Immature natural killer cell (primary cell): ENCODE data around the gene MED14. TPM values are rescaled to one million over a fixed set of nuclear protein-coding genes. Genes with fewer than 3 reads are reported as not detected.

Source experiments
- DNase-seq, 3 donors: peaks; one replicate each; pipeline ENCODE4 v3.0.0; 2022; ENCODE audit warnings: mixed read lengths in 1 of 3
- H3K27ac Mint-ChIP-seq, 6 donors: one replicate each; pipeline ENCODE4 v1.8.0; 2020; ENCODE audit warnings: mixed read lengths in 6 of 6, mild to moderate bottlenecking in 5 of 6, inconsistent platforms in 4 of 6, moderate library complexity in 3 of 6
- H3K27me3 Mint-ChIP-seq, 3 donors: one replicate each; pipeline ENCODE4 v1.8.0; 2020 to 2021; ENCODE audit warnings: low read depth in 3 of 3, mild to moderate bottlenecking in 3 of 3, mixed read lengths in 3 of 3, moderate library complexity in 3 of 3, inconsistent platforms in 1 of 3
- H3K36me3 Mint-ChIP-seq, 3 donors: one replicate each; pipeline ENCODE4 v1.8.0; 2020; ENCODE audit warnings: mixed read lengths in 3 of 3, inconsistent platforms in 2 of 3, mild to moderate bottlenecking in 2 of 3
- H3K4me1 Mint-ChIP-seq, 2 donors: one replicate each; pipeline ENCODE4 v1.8.0; 2020; ENCODE audit warnings: inconsistent platforms in 2 of 2, mild to moderate bottlenecking in 2 of 2, mixed read lengths in 2 of 2, moderate library complexity in 1 of 2
- H3K4me3 Mint-ChIP-seq, 5 donors: one replicate each; pipeline ENCODE4 v1.8.0; 2020; ENCODE audit warnings: mild to moderate bottlenecking in 5 of 5, mixed read lengths in 5 of 5, inconsistent platforms in 3 of 5, moderate library complexity in 3 of 5
- H3K9me3 Mint-ChIP-seq, 6 donors: one replicate each; pipeline ENCODE4 v1.8.0; 2020; ENCODE audit warnings: mild to moderate bottlenecking in 6 of 6, mixed read lengths in 6 of 6, inconsistent platforms in 4 of 6, moderate library complexity in 3 of 6
- polyA plus RNA-seq, 3 donors: library from polyadenylated mRNA; unstranded; fragments of 300-500 nt; fragmentation: Illumina TruSeq; gene quantifications; one replicate each; pipeline ENCODE4 v1.2.3, GENCODE V29; 2021

MED14 gene
- polyA plus RNA-seq, 3 donors from 2014 or later: 5.1 to 15.9 (median 7.1) TPM

DNA sequence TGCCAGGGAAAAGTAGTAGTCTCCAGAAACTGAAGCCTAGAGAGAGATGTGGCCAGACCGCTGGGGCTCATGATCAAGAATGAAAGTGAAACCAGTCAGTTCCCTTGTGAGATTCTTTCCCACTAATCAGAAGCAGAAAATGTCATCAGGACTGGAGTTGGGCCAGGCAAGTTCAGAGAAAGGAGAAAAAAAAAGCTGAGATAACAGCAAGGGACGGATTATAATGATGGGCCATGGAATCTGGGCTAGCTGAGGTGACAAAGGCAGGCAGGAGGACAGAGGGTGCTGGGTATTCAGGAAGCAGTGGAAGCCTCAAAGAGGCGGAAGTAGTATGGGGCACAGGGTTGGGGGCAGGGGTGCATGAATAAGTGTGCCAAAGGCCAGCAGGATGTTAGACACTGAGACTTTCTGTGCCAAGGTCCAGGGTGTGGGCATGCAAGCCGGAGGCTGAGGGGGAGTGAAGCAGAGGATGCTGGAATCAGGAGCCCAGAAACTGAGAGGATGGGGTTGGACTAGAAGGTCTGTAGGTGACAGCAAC, 90.5 kb downstream of the MED14 start:
- peaks cover 0 to 16% (median 7%) of the 10 kb centered on the region in 3 donors for H3K36me3 Mint-ChIP-seq
- no peaks in the 10 kb centered on the region for H3K9me3 Mint-ChIP-seq
- peak overlapping the region; percentile 88 to 95 (median 94) for H3K4me3 Mint-ChIP-seq
- peaks cover 14 to 23% (median 18%) of the 10 kb centered on the region in 3 donors for H3K27me3 Mint-ChIP-seq
- H3K4me1 Mint-ChIP-seq: peaks cover 47 to 61% of the 10 kb centered on the region in 2 donors
- H3K27ac Mint-ChIP-seq: peak overlapping the region; percentile 97 to 99 (median 99)
- DNase-seq: peak; percentile 72 to 75 (median 75)

DNA sequence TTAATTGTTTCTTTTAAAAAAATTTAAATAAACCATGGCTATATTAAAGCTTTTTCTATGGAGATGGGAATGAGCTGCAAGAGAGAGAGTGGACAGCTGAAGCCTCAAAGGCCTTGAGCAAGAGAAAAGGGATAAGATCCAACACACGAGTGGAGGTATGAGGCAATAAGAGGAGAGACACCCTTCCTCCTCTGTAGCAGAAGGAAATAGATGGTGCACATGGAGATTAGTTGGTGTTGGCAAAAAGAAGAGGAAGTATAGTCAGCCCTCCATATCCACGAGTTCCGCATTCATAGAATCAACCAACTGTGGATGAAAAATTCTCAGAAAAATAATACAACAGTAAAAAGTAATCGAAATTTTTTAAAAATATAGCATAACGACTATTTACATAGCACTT, 91.2 kb downstream of the MED14 start:
- peaks cover 0 to 22% (median 7%) of the 10 kb centered on the region in 3 donors for H3K36me3 Mint-ChIP-seq
- H3K27ac Mint-ChIP-seq: peak overlapping the region; percentile 97 to 99 (median 99)
- peak overlapping the region; percentile 59 to 95 (median 92) for H3K4me3 Mint-ChIP-seq
- no peak for DNase-seq
- H3K27me3 Mint-ChIP-seq: peaks cover 14 to 23% (median 20%) of the 10 kb centered on the region in 3 donors
- H3K9me3 Mint-ChIP-seq: no peaks in the 10 kb centered on the region
- H3K4me1 Mint-ChIP-seq: peaks cover 52 to 68% of the 10 kb centered on the region in 2 donors

DNA sequence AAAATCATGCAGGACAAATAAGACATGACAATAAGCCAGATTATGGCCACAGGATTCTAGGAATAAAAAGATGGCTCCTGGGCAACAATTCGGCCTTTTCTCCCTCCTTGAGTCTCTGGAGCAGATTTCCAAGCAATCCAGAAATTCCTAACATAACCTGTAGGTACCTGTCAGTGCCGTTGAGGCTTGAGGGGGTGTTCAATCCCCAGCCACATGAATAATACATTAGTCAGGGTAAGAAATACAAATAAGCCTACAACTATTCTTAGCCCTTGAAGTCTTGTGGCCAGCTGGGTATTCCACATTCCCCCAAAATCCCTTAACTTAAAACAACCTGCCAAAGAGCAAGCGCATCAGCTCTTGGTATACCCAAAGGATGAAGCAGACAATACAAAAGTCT, 97.7 kb downstream of the MED14 start:
- Mint-ChIP-seq H3K4me1 (peaks cover 31 to 71% of the 10 kb centered on the region in 2 donors), H3K36me3 (peaks cover 0 to 78% (median 50%) of the 10 kb centered on the region in 3 donors), H3K4me3 (no peak overlapping the region), H3K9me3 (no peaks in the 10 kb centered on the region), H3K27me3 (peaks cover 0 to 4% (median 0%) of the 10 kb centered on the region in 3 donors), H3K27ac (no peak overlapping the region)
- DNase-seq: no peak

DNA sequence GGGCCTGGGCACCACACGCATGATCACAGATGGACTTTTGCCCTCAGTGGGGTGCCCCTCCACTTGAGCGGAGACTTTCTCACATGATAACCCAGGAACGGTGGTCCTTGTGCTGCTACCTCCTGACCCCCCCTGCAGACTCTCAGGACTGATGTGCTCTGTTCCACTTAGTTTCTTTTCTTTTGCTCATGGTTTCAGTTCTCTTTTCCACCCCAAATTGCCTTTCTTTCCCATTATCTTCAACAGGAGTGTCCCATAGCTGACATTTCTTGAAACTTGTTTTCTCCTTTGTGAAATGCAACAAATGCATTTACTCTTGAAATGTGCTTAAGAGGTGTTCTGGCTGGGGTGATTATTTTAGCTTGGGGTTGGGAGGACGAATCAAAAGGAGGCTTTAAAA, 103.1 kb downstream of the MED14 start:
- H3K27ac Mint-ChIP-seq: peak overlapping the region in 1 of 6 donors; percentile 37
- peaks cover 0 to 2% (median 0%) of the 10 kb centered on the region in 3 donors for H3K27me3 Mint-ChIP-seq
- peaks cover 10 to 37% of the 10 kb centered on the region in 2 donors for H3K4me1 Mint-ChIP-seq
- H3K36me3 Mint-ChIP-seq: peaks cover 4 to 77% (median 58%) of the 10 kb centered on the region in 3 donors
- DNase-seq: no peak
- no peaks in the 10 kb centered on the region for H3K9me3 Mint-ChIP-seq
- H3K4me3 Mint-ChIP-seq: no peak overlapping the region

DNA sequence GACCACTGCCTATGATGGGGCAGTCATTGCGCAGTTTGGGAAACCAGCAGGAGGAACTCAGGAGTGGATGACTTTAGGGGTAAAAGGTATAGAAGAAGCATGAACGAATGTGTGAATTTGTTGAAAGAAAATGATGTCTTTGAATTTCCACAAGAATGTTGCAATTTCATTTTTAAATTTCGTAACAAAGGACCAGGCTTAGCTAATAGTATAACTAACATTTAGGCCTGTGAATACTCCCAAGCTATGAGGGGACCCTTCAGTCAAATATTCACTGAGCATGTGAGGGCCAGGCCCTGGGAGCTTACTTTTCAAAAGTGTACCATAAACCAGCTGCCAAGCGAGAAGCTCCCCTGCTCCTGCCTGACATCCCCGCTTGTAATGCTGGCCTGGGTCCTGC, 106.8 kb downstream of the MED14 start:
- Mint-ChIP-seq H3K27ac (no peak overlapping the region), H3K36me3 (peaks cover 4 to 60% (median 40%) of the 10 kb centered on the region in 3 donors)

DNA sequence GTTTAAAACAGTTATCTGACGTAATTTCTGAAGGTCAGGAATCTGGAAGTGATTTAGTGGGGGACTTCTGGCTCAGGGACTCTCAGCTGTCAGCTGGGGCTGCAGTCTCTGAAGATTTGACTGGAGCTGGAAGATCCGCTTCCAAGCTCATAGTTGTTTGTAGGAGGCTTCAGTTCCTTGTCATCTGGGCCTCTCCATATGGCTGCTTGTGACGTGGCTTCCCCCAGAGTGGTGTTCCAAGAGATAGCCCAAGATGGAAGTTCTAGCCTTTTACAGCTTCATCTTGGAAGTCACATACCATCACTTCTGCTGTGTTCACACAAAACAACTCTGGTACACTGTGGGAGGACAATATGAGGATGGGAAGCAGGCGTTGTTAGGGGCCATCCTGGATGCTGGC, 110.0 kb downstream of the MED14 start:
- Mint-ChIP-seq H3K4me3 (no peak overlapping the region), H3K9me3 (no peaks in the 10 kb centered on the region), H3K36me3 (peaks cover 0 to 36% (median 25%) of the 10 kb centered on the region in 3 donors), H3K27me3 (no peaks in the 10 kb centered on the region), H3K27ac (no peak overlapping the region), H3K4me1 (no peaks in the 10 kb centered on the region)
- DNase-seq: no peak

More for the DNA sequence above, 106.8 kb downstream of the MED14 start:
- no peak for DNase-seq
- Mint-ChIP-seq H3K4me3 (no peak overlapping the region), H3K27me3 (no peaks in the 10 kb centered on the region), H3K4me1 (peaks cover 5 to 8% of the 10 kb centered on the region in 2 donors), H3K9me3 (no peaks in the 10 kb centered on the region)

DNA sequence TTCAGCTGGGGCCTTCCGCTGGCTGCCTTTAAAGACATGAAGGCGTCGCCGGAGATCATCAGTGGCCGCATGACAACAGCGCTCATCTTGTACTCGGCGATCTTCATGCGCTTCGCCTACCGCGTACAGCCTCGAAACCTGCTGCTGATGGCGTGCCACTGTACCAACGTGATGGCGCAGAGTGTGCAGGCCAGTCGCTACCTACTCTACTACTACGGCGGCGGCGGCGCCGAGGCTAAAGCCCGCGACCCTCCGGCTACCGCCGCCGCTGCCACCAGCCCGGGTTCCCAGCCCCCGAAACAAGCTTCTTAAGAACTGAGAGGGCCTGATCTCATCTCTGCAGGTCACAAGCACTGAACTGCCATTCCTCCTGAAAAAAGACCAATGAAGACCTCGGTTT, 111.7 kb downstream of the MED14 start:
- Mint-ChIP-seq H3K27me3 (no peaks in the 10 kb centered on the region), H3K36me3 (peaks cover 0 to 30% (median 25%) of the 10 kb centered on the region in 3 donors), H3K27ac (no peak overlapping the region), H3K4me3 (no peak overlapping the region), H3K4me1 (no peaks in the 10 kb centered on the region), H3K9me3 (no peaks in the 10 kb centered on the region)
- DNase-seq: no peak

DNA sequence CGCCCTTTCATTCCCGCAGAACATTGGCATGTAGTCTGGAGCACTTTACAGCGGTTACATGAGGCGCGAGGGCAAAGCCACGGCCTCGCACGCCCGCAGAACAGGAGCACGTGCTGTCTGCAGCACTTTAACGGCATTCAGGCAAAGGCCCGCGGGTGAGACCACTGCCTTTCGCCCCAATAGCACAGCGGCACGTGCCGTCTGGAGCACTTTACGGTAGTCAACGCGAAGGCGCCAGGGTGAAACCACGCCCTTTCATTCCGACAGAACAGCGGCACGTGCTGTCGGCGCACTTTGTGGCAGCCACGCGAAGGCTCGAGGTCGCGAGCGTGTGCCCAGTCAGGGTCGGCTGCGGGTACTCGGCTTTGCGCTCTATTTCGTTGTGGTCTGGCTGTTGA, 112.2 kb downstream of the MED14 start, which contains the start of gene MPC1L:
Gene MPC1L (plus strand): TSS at position 290 of the 398 bp plus-strand sequence. CDS start 138 bp downstream, outside the sequence.
- no peak for DNase-seq
- peaks cover 0 to 26% (median 23%) of the 10 kb centered on the region in 3 donors for H3K36me3 Mint-ChIP-seq
- H3K4me3 Mint-ChIP-seq: no peak within 1 kb of the TSS
- H3K27ac Mint-ChIP-seq: peak within 1 kb of the TSS in 1 of 6 donors; percentile 22
- no peaks in the 10 kb centered on the region for H3K4me1 Mint-ChIP-seq
- H3K27me3 Mint-ChIP-seq: no peaks in the 10 kb centered on the region
- H3K9me3 Mint-ChIP-seq: no peaks in the 10 kb centered on the region

DNA sequence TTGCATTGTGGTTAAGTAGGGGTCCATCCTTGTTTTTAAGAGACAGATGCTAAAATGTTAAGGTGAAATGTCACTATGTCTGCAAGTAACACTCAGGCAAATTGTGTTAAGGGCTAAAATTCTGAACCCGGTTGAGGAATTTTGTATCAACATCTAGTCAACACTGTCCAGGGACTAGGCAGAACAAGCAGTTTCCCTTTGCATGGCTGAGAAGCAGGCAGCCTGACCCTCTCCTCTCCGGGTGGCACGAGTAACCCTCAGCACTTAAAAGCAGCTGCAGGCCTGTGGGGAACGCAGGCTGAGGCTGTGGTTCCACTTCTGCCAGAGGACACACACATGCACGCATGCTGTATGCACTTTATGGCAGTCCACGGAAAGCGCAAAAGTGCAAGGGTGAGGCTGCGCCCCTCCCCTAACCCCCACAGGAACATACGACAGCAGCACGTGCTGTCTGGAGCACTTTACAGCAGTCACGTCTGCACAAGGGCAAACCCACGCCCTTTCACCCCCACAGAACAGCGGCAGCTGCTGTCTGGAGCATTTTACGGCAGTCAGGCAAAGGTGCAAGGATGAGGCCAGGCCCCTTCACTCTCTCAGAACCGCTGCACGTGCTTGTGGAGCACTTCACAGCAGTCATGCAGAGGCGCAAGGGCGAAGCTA, 112.7 kb downstream of the MED14 start:
- no peak for DNase-seq
- Mint-ChIP-seq H3K27me3 (no peaks in the 10 kb centered on the region), H3K9me3 (no peaks in the 10 kb centered on the region), H3K27ac (no peak overlapping the region), H3K36me3 (peaks cover 0 to 22% (median 17%) of the 10 kb centered on the region in 3 donors), H3K4me1 (no peaks in the 10 kb centered on the region), H3K4me3 (no peak overlapping the region)

DNA sequence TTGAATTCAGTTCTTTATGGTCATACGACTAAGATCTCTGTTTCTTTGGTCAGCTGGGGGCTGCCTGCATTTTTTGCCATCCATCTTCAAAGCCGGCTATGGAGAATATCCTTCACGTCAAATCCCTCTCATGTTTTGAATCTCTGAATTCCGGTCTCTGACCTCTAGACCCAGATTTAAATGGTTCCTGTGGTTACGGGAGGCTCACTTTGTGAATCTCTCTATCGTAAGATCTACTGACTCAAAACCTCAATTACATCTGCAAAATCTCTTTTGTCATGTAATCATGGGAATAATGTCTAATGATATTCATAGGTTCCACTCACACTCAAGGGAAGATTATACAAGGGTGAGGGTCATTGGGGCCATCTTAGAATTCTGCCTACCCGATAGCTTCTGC, 117.8 kb downstream of the MED14 start:
- no peaks in the 10 kb centered on the region for H3K9me3 Mint-ChIP-seq
- no peak for DNase-seq
- no peaks in the 10 kb centered on the region for H3K4me1 Mint-ChIP-seq
- no peak overlapping the region for H3K4me3 Mint-ChIP-seq
- no peak overlapping the region for H3K27ac Mint-ChIP-seq
- H3K36me3 Mint-ChIP-seq: no peaks in the 10 kb centered on the region
- H3K27me3 Mint-ChIP-seq: peaks cover 0 to 3% (median 2%) of the 10 kb centered on the region in 3 donors

DNA sequence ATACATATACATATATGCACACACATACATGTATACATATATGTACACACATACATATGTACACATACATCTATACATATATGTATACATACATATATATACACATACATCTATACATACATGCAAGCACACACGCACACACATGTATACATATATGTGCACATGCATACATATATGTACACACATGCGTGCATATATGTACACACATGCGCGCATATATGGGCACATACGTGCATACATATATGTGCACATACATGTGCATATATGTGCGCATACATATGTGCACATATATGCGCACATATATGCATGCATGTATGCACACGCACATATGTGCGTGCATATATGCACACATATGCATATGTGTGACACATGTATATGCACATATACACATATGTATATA, 119.4 kb downstream of the MED14 start:
- DNase-seq: no peak
- no peaks in the 10 kb centered on the region for H3K36me3 Mint-ChIP-seq
- no peak overlapping the region for H3K4me3 Mint-ChIP-seq
- no peak overlapping the region for H3K27ac Mint-ChIP-seq
- no peaks in the 10 kb centered on the region for H3K4me1 Mint-ChIP-seq
- no peaks in the 10 kb centered on the region for H3K9me3 Mint-ChIP-seq
- H3K27me3 Mint-ChIP-seq: peaks cover 0 to 3% (median 2%) of the 10 kb centered on the region in 3 donors

DNA sequence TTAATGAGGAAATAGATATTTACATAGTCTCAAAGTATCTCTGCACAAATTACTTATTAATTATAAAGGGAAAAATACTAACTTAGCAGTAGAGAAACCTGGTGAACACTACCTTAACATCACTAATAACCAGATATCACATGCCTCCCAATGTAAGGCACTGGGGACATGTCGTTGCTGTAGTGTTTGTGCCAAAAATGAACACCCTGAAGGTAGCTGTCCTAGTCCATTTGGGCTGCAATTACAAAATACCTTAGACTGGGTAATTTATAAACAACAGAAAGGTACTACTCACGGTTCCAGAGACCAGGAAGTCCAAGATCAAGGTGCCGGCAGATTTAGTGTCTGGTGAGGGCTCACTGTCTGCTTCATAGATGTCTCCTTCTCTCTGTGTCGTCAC, 122.8 kb downstream of the MED14 start:
- Mint-ChIP-seq H3K4me3 (no peak overlapping the region), H3K36me3 (no peaks in the 10 kb centered on the region), H3K9me3 (no peaks in the 10 kb centered on the region), H3K4me1 (no peaks in the 10 kb centered on the region), H3K27ac (no peak overlapping the region), H3K27me3 (peaks cover 2 to 3% (median 3%) of the 10 kb centered on the region in 3 donors)
- no peak for DNase-seq

DNA sequence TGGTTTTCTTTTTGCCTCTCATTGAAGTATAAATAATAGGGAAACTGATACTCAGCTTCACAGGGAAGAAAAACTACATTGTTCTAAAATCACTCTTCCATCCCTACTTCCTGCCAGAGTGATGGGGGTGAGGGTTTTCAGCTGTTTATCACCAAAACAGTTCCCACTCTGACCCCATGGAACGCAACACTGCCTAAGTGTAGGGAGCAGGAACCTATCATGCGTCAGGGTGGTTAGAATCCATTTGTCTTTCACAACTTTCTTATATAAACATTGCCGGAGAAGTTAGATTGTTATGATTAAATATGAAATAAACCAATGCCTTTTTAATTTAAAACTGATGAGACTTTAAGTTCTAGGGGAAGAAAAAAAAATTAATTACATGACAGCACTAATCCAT, 128.0 kb downstream of the MED14 start:
- H3K4me3 Mint-ChIP-seq: no peak overlapping the region
- no peaks in the 10 kb centered on the region for H3K9me3 Mint-ChIP-seq
- no peak overlapping the region for H3K27ac Mint-ChIP-seq
- no peak for DNase-seq
- H3K4me1 Mint-ChIP-seq: no peaks in the 10 kb centered on the region
- peaks cover 2 to 3% (median 3%) of the 10 kb centered on the region in 3 donors for H3K27me3 Mint-ChIP-seq
- peaks cover 4 to 14% (median 9%) of the 10 kb centered on the region in 3 donors for H3K36me3 Mint-ChIP-seq

DNA sequence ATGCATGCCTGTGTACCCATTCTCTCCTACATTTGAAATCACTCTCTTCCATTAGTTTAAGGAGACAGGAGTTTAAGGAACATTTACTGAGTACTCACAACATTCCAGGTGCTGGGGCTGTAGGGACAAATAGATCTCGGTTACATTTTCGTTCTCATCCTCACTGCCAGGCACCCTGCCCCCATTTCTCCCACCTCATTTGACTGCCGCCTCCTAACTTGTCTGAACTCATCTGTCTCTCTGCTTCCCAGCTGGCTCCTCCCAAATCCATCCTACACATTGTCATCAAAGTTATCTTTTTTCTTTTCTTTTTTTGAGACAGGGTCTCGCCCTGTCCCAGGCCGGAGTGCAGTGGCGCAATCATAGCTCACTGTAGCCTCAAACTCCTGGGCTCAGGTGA, 131.9 kb downstream of the MED14 start:
- H3K36me3 Mint-ChIP-seq: peaks cover 4 to 43% (median 22%) of the 10 kb centered on the region in 3 donors
- DNase-seq: no peak
- H3K27ac Mint-ChIP-seq: peak overlapping the region in 1 of 6 donors; percentile 25
- H3K9me3 Mint-ChIP-seq: no peaks in the 10 kb centered on the region
- peaks cover 0 to 3% (median 2%) of the 10 kb centered on the region in 3 donors for H3K27me3 Mint-ChIP-seq
- H3K4me3 Mint-ChIP-seq: no peak overlapping the region
- H3K4me1 Mint-ChIP-seq: no peaks in the 10 kb centered on the region
